Natural killer cell (primary cell): Measurements from ENCODE around the gene GALNT12. TPM values are rescaled to one million over a fixed set of nuclear protein-coding genes. Genes with fewer than 3 reads are reported as not detected.

Experiments used
- ATAC-seq, 3 donors: fragments of 150-1000 bp in 2 of 3; fragments of 200-7000 bp in 1 of 3; cut with Tn5 transposase; 1 replicate in 1 of 3; 2 replicates in 2 of 3; pipeline ENCODE4 v1.10.0; 2021; ENCODE audit warnings: mild to moderate bottlenecking in 2 of 3, moderate library complexity in 2 of 3
- DNase-seq, 2 donors: peaks; one replicate each; pipeline versions ENCODE4 v3.0.0 to v3.0.0-alpha.2; 2013 to 2021; ENCODE audit warnings: mixed read lengths in 1 of 2
- H3K27ac ChIP-seq: one replicate; pipeline ENCODE4 v1.5.1; 2013; ENCODE audit warnings: mild to moderate bottlenecking, low read length
- H3K27me3 ChIP-seq: one replicate; pipeline ENCODE4 v1.6.1; 2013; ENCODE audit warnings: low read length; ENCODE audit not compliant: control insufficient read depth, insufficient read depth
- H3K36me3 ChIP-seq: one replicate; pipeline ENCODE4 v1.6.1; 2013; ENCODE audit warnings: low read length; ENCODE audit not compliant: control insufficient read depth, insufficient read depth
- H3K4me1 ChIP-seq: one replicate; pipeline ENCODE4 v1.6.1; 2013; ENCODE audit warnings: low read length; ENCODE audit not compliant: control insufficient read depth, insufficient read depth
- H3K4me3 ChIP-seq: one replicate; pipeline ENCODE4 v1.5.1; 2013; ENCODE audit warnings: low read length
- H3K9me3 ChIP-seq: one replicate; pipeline ENCODE4 v1.6.1; 2013; ENCODE audit warnings: low read length; ENCODE audit not compliant: control insufficient read depth, insufficient read depth
- H3K27ac Mint-ChIP-seq, 2 donors: one replicate each; pipeline ENCODE4 v1.8.0; 2022; ENCODE audit warnings: mild to moderate bottlenecking in 2 of 2, mixed read lengths in 2 of 2, moderate library complexity in 1 of 2
- H3K27me3 Mint-ChIP-seq, 2 donors: one replicate each; pipeline ENCODE4 v1.8.0; 2022; ENCODE audit warnings: low read depth in 2 of 2, mixed read lengths in 2 of 2
- H3K36me3 Mint-ChIP-seq: one replicate; pipeline ENCODE4 v1.8.0; 2022; ENCODE audit warnings: mixed read lengths
- H3K4me1 Mint-ChIP-seq, 2 donors: one replicate each; pipeline ENCODE4 v1.8.0; 2022; ENCODE audit warnings: mixed read lengths in 2 of 2
- H3K4me3 Mint-ChIP-seq: one replicate; pipeline ENCODE4 v1.8.0; 2022; ENCODE audit warnings: mild to moderate bottlenecking, moderate library complexity, mixed read lengths
- H3K9me3 Mint-ChIP-seq, 2 donors: one replicate each; pipeline ENCODE4 v1.8.0; 2022; ENCODE audit warnings: mixed read lengths in 2 of 2
- CTCF ChIP-seq: fragments of 200-600 bp; IDR thresholded peaks from one replicate; pipeline ENCODE4 v1.8.0; 2022; ENCODE audit warnings: antibody characterized with exemption
- WGBS: methylation state at CpG from one replicate; pipeline ENCODE4 v1.1.7; 2013; ENCODE audit warnings: missing lambda C conversion rate; ENCODE audit not compliant: insufficient coverage; 5-methylcytosine and 5-hydroxymethylcytosine counted together
- intact Hi-C: fragments of 100-400 bp; cut with micrococcal nuclease; formaldehyde crosslinking; loops from one replicate; pipeline ENCODE4 v1.14.2; 2022
- total RNA-seq, 4 donors: library from RNA; stranded (reverse); fragments of 120-200 nt in 1 of 4; gene quantifications; one replicate each; pipeline versions ENCODE4 v1.2.3 to v1.2.4, GENCODE V29; 2013 to 2022

The GALNT12 gene
- total RNA-seq, 3 donors from 2014 or later (not counting 1 experiment from before 2014, with no cell fraction given) = 9.1 to 9.4 (median 9.4) TPM

GRCh38 chr9:98783518-98784226 is 23.8 kb upstream of the GALNT12 start:
- TF ChIP-seq CTCF = no peak
- Mint-ChIP-seq H3K9me3 (no peaks in the 10 kb centered on the region), H3K36me3 (no peaks in the 10 kb centered on the region), H3K27ac (no peak overlapping the region), H3K27me3 (no peaks in the 10 kb centered on the region), H3K4me3 (no peak overlapping the region), H3K4me1 (no peaks in the 10 kb centered on the region)
- Histone ChIP-seq H3K27ac (no peak overlapping the region), H3K4me3 (no peak overlapping the region), H3K36me3 (peaks cover 2% of the 10 kb centered on the region), H3K27me3 (no peaks in the 10 kb centered on the region), H3K4me1 (no peaks in the 10 kb centered on the region), H3K9me3 (no peaks in the 10 kb centered on the region)
- DNase-seq (no peak), ATAC-seq (no peak)
- 95% methylated on average over 15 of the region's 16 CpGs for WGBS
- intact Hi-C loops = no loop called here

DNA sequence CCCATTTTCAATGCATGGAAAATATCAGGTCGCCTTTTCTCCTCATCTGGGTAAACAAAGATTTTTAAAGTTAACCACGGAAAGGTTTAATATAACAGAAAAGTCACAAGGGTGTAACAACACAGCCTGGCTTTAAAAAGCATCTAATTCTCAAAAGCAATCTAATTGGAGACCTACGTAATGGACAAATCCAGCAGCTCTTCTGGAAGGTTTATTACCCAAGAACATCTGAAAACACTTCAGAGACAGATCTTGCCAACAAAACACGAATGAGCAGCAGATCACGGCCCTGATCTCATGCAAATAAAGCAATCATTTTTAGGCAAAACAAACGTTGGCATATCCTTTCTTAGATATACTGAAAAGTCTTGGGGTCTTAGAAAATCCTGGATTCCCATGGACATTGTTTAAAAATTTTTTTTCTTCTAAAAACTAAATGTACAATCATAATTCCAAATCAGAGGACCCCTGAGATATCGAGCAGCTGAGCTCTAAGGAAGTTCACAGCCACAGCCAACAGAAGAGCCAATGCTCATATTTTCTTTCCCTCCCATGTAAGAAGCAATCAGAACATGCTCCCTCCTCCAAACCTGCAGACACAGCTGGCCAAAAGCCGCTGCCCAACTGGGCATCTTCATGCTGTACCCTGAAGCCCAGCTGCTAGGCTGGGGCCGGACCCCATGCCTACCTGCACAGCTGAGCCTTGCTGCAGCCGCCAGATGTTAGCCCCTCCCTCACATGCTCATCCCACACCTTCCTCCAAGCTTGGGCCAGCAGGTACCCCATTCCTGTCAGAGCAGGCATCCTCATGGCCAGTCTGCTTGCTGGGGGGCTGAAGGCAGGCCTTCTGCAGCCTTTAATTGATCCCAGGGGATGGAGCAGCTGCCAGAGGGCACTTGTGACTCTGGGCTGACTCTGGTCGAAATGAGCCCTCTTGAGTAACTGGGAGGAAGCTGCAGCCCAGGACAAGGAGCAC is 22.4 kb upstream of the GALNT12 start:
- Mint-ChIP-seq H3K9me3 (no peaks in the 10 kb centered on the region), H3K4me3 (no peak overlapping the region), H3K27me3 (no peaks in the 10 kb centered on the region), H3K36me3 (no peaks in the 10 kb centered on the region), H3K27ac (no peak overlapping the region), H3K4me1 (no peaks in the 10 kb centered on the region)
- 92% methylated on average over 10 of the region's 11 CpGs for WGBS
- no peak overlapping the region for H3K27ac ChIP-seq
- H3K9me3 ChIP-seq = no peaks in the 10 kb centered on the region
- DNase-seq (no peak), ATAC-seq (no peak)
- intact Hi-C loops = no loop called here
- no peaks in the 10 kb centered on the region for H3K4me1 ChIP-seq
- TF ChIP-seq CTCF = no peak
- peaks cover 2% of the 10 kb centered on the region for H3K36me3 ChIP-seq
- no peak overlapping the region for H3K4me3 ChIP-seq
- H3K27me3 ChIP-seq = no peaks in the 10 kb centered on the region

DNA sequence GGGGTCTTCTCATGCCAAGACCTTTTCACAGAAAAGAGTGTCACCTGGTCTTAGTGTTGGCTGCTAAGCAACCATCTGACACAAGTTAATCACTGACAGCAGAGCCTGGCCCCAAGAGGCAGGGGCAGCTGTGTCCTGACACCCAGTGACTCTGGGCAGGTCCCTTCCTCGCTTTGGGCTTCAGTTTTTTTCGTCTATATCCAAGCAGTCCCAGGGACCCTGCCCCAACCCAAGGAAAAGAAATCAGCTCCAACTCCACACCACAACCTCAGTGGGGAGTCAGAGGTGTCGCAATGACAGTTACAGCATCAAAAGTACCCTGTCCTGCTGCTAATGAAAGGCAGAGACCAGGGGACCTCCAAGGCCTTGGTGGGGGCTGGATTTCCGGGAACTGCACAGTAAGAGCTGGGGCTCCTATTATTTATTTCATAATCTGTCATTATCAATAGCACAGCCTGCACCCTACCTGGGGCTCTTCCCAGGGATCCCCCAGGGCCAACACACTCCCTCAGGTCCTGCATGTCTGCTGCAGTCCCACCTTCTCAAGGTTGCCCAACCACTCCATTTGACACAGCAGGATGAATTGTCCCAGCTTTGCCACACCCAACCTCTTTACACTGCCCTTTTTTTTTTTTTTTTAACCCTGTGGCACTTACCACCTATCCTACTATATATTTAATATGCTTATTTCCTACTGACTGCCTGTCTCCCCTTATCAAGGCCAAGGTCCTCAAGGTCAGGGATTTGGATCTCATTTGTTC is 20.5 kb upstream of the GALNT12 start:
- H3K36me3 Mint-ChIP-seq = no peaks in the 10 kb centered on the region
- WGBS = 99% methylated on average over 4 of the region's 4 CpGs
- no peak overlapping the region for H3K27ac ChIP-seq
- DNase-seq (no peak), ATAC-seq (no peak)
- no peak overlapping the region for H3K4me3 Mint-ChIP-seq
- intact Hi-C loops = no loop called here
- H3K9me3 ChIP-seq = no peaks in the 10 kb centered on the region
- H3K4me1 Mint-ChIP-seq = peaks cover 0 to 9% of the 10 kb centered on the region in 2 donors
- H3K9me3 Mint-ChIP-seq = no peaks in the 10 kb centered on the region
- H3K4me3 ChIP-seq = no peak overlapping the region
- no peaks in the 10 kb centered on the region for H3K27me3 ChIP-seq
- H3K27ac Mint-ChIP-seq = no peak overlapping the region
- H3K4me1 ChIP-seq = peaks cover 7% of the 10 kb centered on the region
- H3K27me3 Mint-ChIP-seq = no peaks in the 10 kb centered on the region
- TF ChIP-seq CTCF = no peak
- H3K36me3 ChIP-seq = peaks cover 2% of the 10 kb centered on the region
